Measurements from ENCODE around the gene TULP4. TPM values are rescaled to one million over a fixed set of nuclear protein-coding genes. Genes with fewer than 3 reads are reported as not detected.
"Not testable (repeated sequence)": the region's sequence is repeated elsewhere in the genome, so short reads cannot be mapped to it uniquely, and the experiment has no call there.

The TULP4 gene
- total RNA-seq, 1 experiment from 2014 or later, result 52.8 TPM

GRCh38 chr6:158399040-158399700, 86.9 kb downstream of the TULP4 start:
- Mint-ChIP-seq H3K36me3 (peaks cover 12% of the 10 kb centered on the region), H3K27me3 (ENCODE audit: low read depth) (no peaks in the 10 kb centered on the region; the same call in 1 of the 2 replicates), H3K4me3 (no peak overlapping the region), H3K4me1 (0 out of 2 replicates have a peak, but pooled peaks cover 3% of the 10 kb centered on the region), H3K27ac (no peak overlapping the region), H3K9me3 (peaks cover 10% of the 10 kb centered on the region)
- CTCF ChIA-PET, result no interaction called here
- DNase-seq (ENCODE audit: low spot score) (no peak), ATAC-seq (no peak)
- POLR2A ChIA-PET, result no interaction called here
- TF ChIP-seq SOX15 (CRISPR knock-in tag; IDR thresholded peaks at IDR 0.05), result no peak
- TF ChIP-seq USF1 (CRISPR knock-in tag; IDR thresholded peaks at IDR 0.05), result no peak
- TF ChIP-seq MYBL2 (CRISPR knock-in tag; IDR thresholded peaks at IDR 0.05), result no peak
- TF ChIP-seq E2F5 (CRISPR knock-in tag; IDR thresholded peaks at IDR 0.05), result no peak

GRCh38 chr6:158402184-158402583, 89.9 kb downstream of the TULP4 start:
- TF ChIP-seq SMAD3 (CRISPR knock-in tag; IDR thresholded peaks at IDR 0.05; ENCODE audit: borderline replicate concordance), result no peak
- peaks cover 10% of the 10 kb centered on the region for H3K9me3 Mint-ChIP-seq
- ChIA-PET CTCF (interaction anchor here (0.9 kb wide), 1 partner anchor 316 kb away, joined by 3 read pairs; no protein-coding TSS in a partner anchor), POLR2A (interaction anchor here (0.7 kb wide), 2 partner anchors 575 to 1098 kb away, joined by 3 to 5 read pairs; no protein-coding TSS in a partner anchor)
- DNase-seq (ENCODE audit: low spot score) (no peak), ATAC-seq (no peak)
- no peaks in the 10 kb centered on the region for H3K27me3 Mint-ChIP-seq (ENCODE audit: low read depth)
- H3K27ac Mint-ChIP-seq, result no peak overlapping the region
- no peak overlapping the region for H3K4me3 Mint-ChIP-seq
- peaks cover 11% of the 10 kb centered on the region for H3K36me3 Mint-ChIP-seq
- H3K4me1 Mint-ChIP-seq, result peaks cover 11% of the 10 kb centered on the region

- peaks cover 10% of the 10 kb centered on the region for H3K9me3 Mint-ChIP-seq
- POLR2A ChIA-PET, result interaction anchor here (0.6 kb wide), 1 partner anchor 26 kb away, joined by 4 read pairs; no protein-coding TSS in a partner anchor
- ATAC-seq; DNase-seq (ENCODE audit: low spot score); H3K4me3 Mint-ChIP-seq; CTCF ChIA-PET; H3K27me3 Mint-ChIP-seq (ENCODE audit: low read depth); H3K27ac Mint-ChIP-seq: not testable (repeated sequence)
- peaks cover 22% of the 10 kb centered on the region for H3K4me1 Mint-ChIP-seq
- H3K36me3 Mint-ChIP-seq, result peaks cover 11% of the 10 kb centered on the region
These were observed 93.1 kb downstream of the TULP4 start for GRCh38 chr6:158405321-158405831.

- H3K4me3 Mint-ChIP-seq, result no peak overlapping the region
- POLR2A ChIA-PET, result interaction anchor here (0.6 kb wide), 1 partner anchor 26 kb away, joined by 4 read pairs; no protein-coding TSS in a partner anchor
- ATAC-seq (no peak), DNase-seq (ENCODE audit: low spot score) (no peak)
- TF ChIP-seq ZBTB21 (CRISPR knock-in tag; IDR thresholded peaks at IDR 0.05; ENCODE audit: borderline replicate concordance) (no peak), MAX (CRISPR knock-in tag; IDR thresholded peaks at IDR 0.05) (no peak), HMGA2 (CRISPR knock-in tag; IDR thresholded peaks at IDR 0.05) (no peak), ZNF317 (CRISPR knock-in tag; IDR thresholded peaks at IDR 0.05; ENCODE audit: borderline replicate concordance, low read depth) (no peak), EMX1 (CRISPR knock-in tag; IDR thresholded peaks at IDR 0.05) (no peak), MLX (CRISPR knock-in tag; IDR thresholded peaks at IDR 0.05) (no peak)
- no peak overlapping the region for H3K27ac Mint-ChIP-seq
- CTCF ChIA-PET, result no interaction called here
- no peaks in the 10 kb centered on the region for H3K27me3 Mint-ChIP-seq (ENCODE audit: low read depth)
- H3K9me3 Mint-ChIP-seq, result peaks cover 10% of the 10 kb centered on the region
- H3K4me1 Mint-ChIP-seq, result peaks cover 22% of the 10 kb centered on the region
- peaks cover 11% of the 10 kb centered on the region for H3K36me3 Mint-ChIP-seq
These were observed 93.7 kb downstream of the TULP4 start for GRCh38 chr6:158405933-158406332.

GRCh38 chr6:158406736-158407135, 94.5 kb downstream of the TULP4 start:
- CTCF ChIA-PET, result no interaction called here
- H3K4me1 Mint-ChIP-seq, result peaks cover 22% of the 10 kb centered on the region
- POLR2A ChIA-PET, result no interaction called here
- DNase-seq (ENCODE audit: low spot score), result no peak
- H3K27ac Mint-ChIP-seq, result no peak overlapping the region
- H3K27me3 Mint-ChIP-seq (ENCODE audit: low read depth), result no peaks in the 10 kb centered on the region
- peaks cover 10% of the 10 kb centered on the region for H3K9me3 Mint-ChIP-seq
- H3K36me3 Mint-ChIP-seq, result peaks cover 11% of the 10 kb centered on the region
- no peak overlapping the region for H3K4me3 Mint-ChIP-seq
- ATAC-seq, result no peak
- no peak for TF ChIP-seq PREB (CRISPR knock-in tag; IDR thresholded peaks at IDR 0.05; ENCODE audit: borderline replicate concordance)
- TF ChIP-seq JUN (CRISPR knock-in tag; IDR thresholded peaks at IDR 0.05), result no peak
- no peak for TF ChIP-seq NR1H2 (CRISPR knock-in tag; IDR thresholded peaks at IDR 0.05)
- no peak for TF ChIP-seq ATF2 (CRISPR knock-in tag; IDR thresholded peaks at IDR 0.05; ENCODE audit: borderline replicate concordance, low read depth)
- no peak for TF ChIP-seq IRF2 (CRISPR knock-in tag; IDR thresholded peaks at IDR 0.05; ENCODE audit: borderline replicate concordance, low read depth)
- no peak for TF ChIP-seq ZBTB21 (CRISPR knock-in tag; IDR thresholded peaks at IDR 0.05; ENCODE audit: borderline replicate concordance)
- TF ChIP-seq ZNF425 (CRISPR knock-in tag; conservative IDR thresholded peaks at IDR 0.05), result no peak
